Measurements from ENCODE around the gene TMEM19. TPM values are rescaled to one million over a fixed set of nuclear protein-coding genes. Genes with fewer than 3 reads are reported as not detected.

TMEM19 gene
- total RNA-seq, 1 donor, result 31.1 TPM

- no peaks in the 10 kb centered on the region for H3K27me3 ChIP-seq (ENCODE audit: insufficient read depth, low read length)
- peaks cover 90% of the 10 kb centered on the region for H3K36me3 ChIP-seq (ENCODE audit: insufficient read depth, low read length)
- DNase-seq (ENCODE audit: insufficient read length, low spot score, missing footprints), result no peak
- no peak overlapping the region for H3K4me3 ChIP-seq (ENCODE audit: insufficient read depth, low read length)
- peaks cover 34% of the 10 kb centered on the region for H3K79me2 ChIP-seq (ENCODE audit: insufficient read depth, low read length)
- peaks cover 17% of the 10 kb centered on the region for H4K20me1 ChIP-seq (ENCODE audit: insufficient read depth, low read length)
- H2AFZ ChIP-seq (ENCODE audit: low read length), result no peak overlapping the region
- H3K9me3 ChIP-seq (ENCODE audit: low read depth, low read length), result no peaks in the 10 kb centered on the region
- H3K27ac ChIP-seq (ENCODE audit: low read depth, low read length), result no peak overlapping the region
- no peaks in the 10 kb centered on the region for H3K4me1 ChIP-seq (ENCODE audit: insufficient read depth, low read length)
- no peak overlapping the region for H3K4me2 ChIP-seq (ENCODE audit: insufficient read depth, low read length)
- no peak for TF ChIP-seq CTCF (IDR thresholded peaks at IDR 0.05; ENCODE audit: extremely low read depth, low read depth, low read length)
Measured at GRCh38 chr12:71640316-71640715, 45.6 kb upstream of the TMEM19 start.

GRCh38 chr12:71641390-71641789 is 44.5 kb upstream of the TMEM19 start:
- H3K4me1 ChIP-seq (ENCODE audit: insufficient read depth, low read length), result no peaks in the 10 kb centered on the region
- no peak for TF ChIP-seq CTCF (IDR thresholded peaks at IDR 0.05; ENCODE audit: extremely low read depth, low read depth, low read length)
- no peak for DNase-seq (ENCODE audit: insufficient read length, low spot score, missing footprints)
- H2AFZ ChIP-seq (ENCODE audit: low read length), result no peak overlapping the region
- no peak overlapping the region for H3K4me2 ChIP-seq (ENCODE audit: insufficient read depth, low read length)
- peaks cover 41% of the 10 kb centered on the region for H3K79me2 ChIP-seq (ENCODE audit: insufficient read depth, low read length)
- H3K4me3 ChIP-seq (ENCODE audit: insufficient read depth, low read length), result no peak overlapping the region
- peaks cover 17% of the 10 kb centered on the region for H4K20me1 ChIP-seq (ENCODE audit: insufficient read depth, low read length)
- peak overlapping the region; percentile 42 for H3K27ac ChIP-seq (ENCODE audit: low read depth, low read length)
- H3K9me3 ChIP-seq (ENCODE audit: low read depth, low read length), result no peaks in the 10 kb centered on the region
- H3K27me3 ChIP-seq (ENCODE audit: insufficient read depth, low read length), result no peaks in the 10 kb centered on the region
- peaks cover 89% of the 10 kb centered on the region for H3K36me3 ChIP-seq (ENCODE audit: insufficient read depth, low read length)

GRCh38 chr12:71642264-71642663 is 43.6 kb upstream of the TMEM19 start:
- H3K36me3 ChIP-seq (ENCODE audit: insufficient read depth, low read length), result peaks cover 89% of the 10 kb centered on the region
- no peak for TF ChIP-seq CTCF (IDR thresholded peaks at IDR 0.05; ENCODE audit: extremely low read depth, low read depth, low read length)
- peaks cover 20% of the 10 kb centered on the region for H4K20me1 ChIP-seq (ENCODE audit: insufficient read depth, low read length)

GRCh38 chr12:71645268-71645667 is 40.6 kb upstream of the TMEM19 start:
- Histone ChIP-seq H2AFZ (ENCODE audit: low read length) (no peak overlapping the region), H3K4me3 (ENCODE audit: insufficient read depth, low read length) (no peak overlapping the region), H3K9me3 (ENCODE audit: low read depth, low read length) (no peaks in the 10 kb centered on the region), H3K79me2 (ENCODE audit: insufficient read depth, low read length) (peaks cover 63% of the 10 kb centered on the region), H3K36me3 (ENCODE audit: insufficient read depth, low read length) (peaks cover 84% of the 10 kb centered on the region), H3K27me3 (ENCODE audit: insufficient read depth, low read length) (no peaks in the 10 kb centered on the region), H4K20me1 (ENCODE audit: insufficient read depth, low read length) (peaks cover 28% of the 10 kb centered on the region), H3K27ac (ENCODE audit: low read depth, low read length) (no peak overlapping the region), H3K4me1 (ENCODE audit: insufficient read depth, low read length) (no peaks in the 10 kb centered on the region), H3K4me2 (ENCODE audit: insufficient read depth, low read length) (no peak overlapping the region)
- no peak for DNase-seq (ENCODE audit: insufficient read length, low spot score, missing footprints)
- no peak for TF ChIP-seq CTCF (IDR thresholded peaks at IDR 0.05; ENCODE audit: extremely low read depth, low read depth, low read length)

More at GRCh38 chr12:71642264-71642663, 43.6 kb upstream of the TMEM19 start:
- Histone ChIP-seq H3K27ac (ENCODE audit: low read depth, low read length) (peak overlapping the region; percentile 42), H3K4me1 (ENCODE audit: insufficient read depth, low read length) (no peaks in the 10 kb centered on the region), H3K27me3 (ENCODE audit: insufficient read depth, low read length) (no peaks in the 10 kb centered on the region), H3K9me3 (ENCODE audit: low read depth, low read length) (no peaks in the 10 kb centered on the region), H2AFZ (ENCODE audit: low read length) (no peak overlapping the region), H3K4me3 (ENCODE audit: insufficient read depth, low read length) (no peak overlapping the region), H3K79me2 (ENCODE audit: insufficient read depth, low read length) (peaks cover 50% of the 10 kb centered on the region), H3K4me2 (ENCODE audit: insufficient read depth, low read length) (no peak overlapping the region)
- DNase-seq (ENCODE audit: insufficient read length, low spot score, missing footprints), result no peak

Data from osteoblast (primary cell).